ENCODE results near the gene COA8. TPM values are rescaled to one million over a fixed set of nuclear protein-coding genes. Genes with fewer than 3 reads are reported as not detected.
A peak's percentile ranks its signal among the peaks of the same experiment; 100 is the strongest.

The COA8 gene
- total and polyA plus RNA-seq, 2 of the 13 experiments (the other 11 are each of a cell fraction or from before 2014, with no cell fraction given) = 10.9 to 25.1 TPM

GRCh38 chr14:103628684-103629502 is 66.1 kb downstream of the COA8 start, which contains the start of gene KLC1 (continued):
- TF ChIP-seq ZNF232 (CRISPR knock-in tag; IDR thresholded peaks at IDR 0.05; ENCODE audit: borderline replicate concordance) = no peak
- no peak; the same call in 1 of the 2 replicates for TF ChIP-seq ZNF142 (CRISPR knock-in tag; IDR thresholded peaks at IDR 0.05)
- TF ChIP-seq CSRNP1 (CRISPR knock-in tag; IDR thresholded peaks at IDR 0.05) = peak; percentile 70; the same call in 1 of the 2 replicates
- no peak for TF ChIP-seq GABPA (IDR thresholded peaks at IDR 0.05; ENCODE audit: low read depth, low read length)
- TF ChIP-seq GABPA (CRISPR knock-in tag; IDR thresholded peaks at IDR 0.05; ENCODE audit: low read depth) = no peak
- peak; percentile 42; the same call in 1 of the 2 replicates for TF ChIP-seq ARID5B (CRISPR knock-in tag; IDR thresholded peaks at IDR 0.05)
- no peak for TF ChIP-seq BRD4 (CRISPR knock-in tag; IDR thresholded peaks at IDR 0.05)
- TF ChIP-seq CCAR2 (optimal IDR thresholded peaks at IDR 0.05; ENCODE audit: low read depth, low read length) = no peak
- TF ChIP-seq HNF4A (CRISPR knock-in tag; IDR thresholded peaks at IDR 0.05) = no peak
- peak; percentile 68 to 93 for TF ChIP-seq POLR2A (IDR thresholded peaks at IDR 0.05; ENCODE audit: insufficient read depth in 1 of 2, low read depth in 2 of 2, low read length in 2 of 2)
- TF ChIP-seq XRCC5 (optimal IDR thresholded peaks at IDR 0.05; ENCODE audit: low read length) = no peak
- no peak for TF ChIP-seq RFX1 (IDR thresholded peaks at IDR 0.05)
- TF ChIP-seq PHF5A (CRISPR knock-in tag; IDR thresholded peaks at IDR 0.05; ENCODE audit: low read depth, unreplicated experiment) = no peak
- no peak for TF ChIP-seq PREB (CRISPR knock-in tag; IDR thresholded peaks at IDR 0.05)
- peak; percentile 15; the same call in 1 of the 2 replicates for TF ChIP-seq BATF2 (CRISPR knock-in tag; IDR thresholded peaks at IDR 0.05)
- TF ChIP-seq ZNF746 (CRISPR knock-in tag; IDR thresholded peaks at IDR 0.05) = peak; percentile 81; the same call in 1 of the 2 replicates

Data from HepG2 (cell line).